Stimulated activated CD4-positive, alpha-beta T cell treated with anti-CD3 and anti-CD28 coated beads, Interleukin-1b, Interleukin-23, amount 100 ng/mL, for 1 hour (primary cell): ENCODE data around the gene SMIM3.
"Not testable (repeated sequence)": the region's sequence is repeated elsewhere in the genome, so short reads cannot be mapped to it uniquely, and the experiment has no call there.

Experiments
- DNase-seq, 2 donors: peaks; one replicate each; pipeline ENCODE4 v3.0.0-alpha.2; 2020; ENCODE audit warnings: low read depth in 2 of 2

Gene SMIM3, protein sequence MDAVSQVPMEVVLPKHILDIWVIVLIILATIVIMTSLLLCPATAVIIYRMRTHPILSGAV

DNA sequence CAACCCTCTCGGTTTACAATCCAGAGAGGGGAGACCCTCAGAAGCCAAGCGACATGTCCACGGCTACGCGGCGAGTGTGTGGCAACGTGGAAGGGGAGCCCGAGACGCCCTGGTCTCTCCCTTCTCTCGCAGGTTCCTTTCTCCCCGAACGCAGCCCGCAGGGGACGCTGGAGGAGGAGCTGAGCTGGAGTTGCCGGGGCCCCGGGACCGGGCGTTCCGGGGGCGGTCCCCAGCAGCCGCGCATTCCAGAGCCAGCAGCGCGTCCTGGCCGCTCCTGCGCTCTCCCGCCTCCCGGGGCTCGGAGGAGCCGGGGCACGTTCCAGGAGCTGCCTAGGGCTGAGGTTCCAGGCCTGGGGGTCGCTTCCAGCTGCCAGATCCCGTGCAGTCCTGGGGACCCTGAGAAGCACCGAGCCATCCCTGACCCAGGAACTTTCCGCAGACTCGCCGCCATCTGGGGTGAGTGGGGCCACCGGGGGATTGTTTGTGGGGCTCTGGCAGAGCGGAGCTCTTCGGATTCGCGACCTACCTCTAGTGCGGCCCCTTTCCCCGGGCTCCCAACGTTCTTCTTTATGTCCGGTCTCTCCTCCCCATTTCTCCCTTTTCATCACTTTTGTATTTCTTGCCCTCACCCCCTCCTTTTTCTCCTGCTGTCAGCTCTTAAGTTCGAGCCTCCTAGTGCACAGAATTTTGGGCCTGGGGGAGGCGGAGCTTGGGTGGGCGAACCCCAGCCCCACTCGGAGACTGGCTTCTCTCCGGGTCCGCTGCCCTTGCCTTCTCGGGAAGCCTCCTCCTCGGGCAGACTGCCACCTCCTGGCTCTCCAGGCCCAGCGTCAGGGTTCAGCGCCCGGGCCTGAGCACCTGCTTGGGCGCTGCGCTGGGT lies at the start of gene SMIM3:
Gene SMIM3 (plus strand): TSS at position 241 of the 880 bp plus-strand sequence. CDS start 16,684 bp downstream, outside the sequence.
- DNase-seq: peak in 1 of 2 donors; percentile 42

DNA sequence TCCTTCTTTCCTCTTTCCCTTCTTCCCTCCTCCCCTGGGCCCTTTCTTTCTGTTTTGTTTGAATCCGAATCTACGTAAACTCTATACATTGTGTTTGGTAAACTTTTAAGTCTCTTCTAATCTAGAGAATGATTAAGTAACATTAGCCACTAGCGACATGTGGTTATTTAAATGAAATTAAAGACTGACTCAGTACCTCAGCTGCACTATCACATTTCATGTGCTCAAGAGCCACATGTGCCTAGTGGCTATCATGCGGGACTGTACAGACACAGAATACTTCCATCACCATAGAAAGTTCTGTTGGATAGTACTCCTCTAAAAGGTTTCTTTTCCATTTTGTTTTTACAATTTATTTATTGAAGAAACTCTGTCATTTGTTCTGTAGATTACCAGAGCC lies 48.7 kb upstream of the SMIM3 start:
- DNase-seq: no peak

DNA sequence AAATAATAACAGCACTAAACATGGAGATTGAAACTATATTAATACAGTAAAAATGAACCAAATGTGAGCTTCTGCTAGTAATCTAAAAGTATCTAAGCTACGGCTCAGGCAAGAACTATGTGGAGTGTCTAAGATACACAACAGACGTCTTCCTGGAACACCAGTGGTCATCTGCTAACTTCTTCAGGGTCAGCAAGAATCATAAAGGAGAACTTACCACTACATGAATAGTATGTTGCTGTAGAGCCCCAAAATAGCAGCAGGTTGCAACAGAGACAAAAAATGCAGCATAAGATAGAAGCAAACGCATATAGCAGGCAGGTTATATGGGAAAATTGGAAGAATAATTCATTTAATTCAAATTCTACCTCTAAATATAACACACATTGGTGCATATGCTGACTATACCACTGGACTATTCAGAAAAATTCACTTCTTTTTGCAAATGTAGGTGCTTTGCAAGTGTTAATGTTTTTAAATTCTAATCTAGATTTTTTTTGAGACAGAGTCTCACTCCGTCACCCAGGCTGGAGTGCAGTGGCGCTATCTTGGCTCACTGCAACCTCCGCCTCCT lies 46.8 kb upstream of the SMIM3 start:
- DNase-seq: no peak

DNA sequence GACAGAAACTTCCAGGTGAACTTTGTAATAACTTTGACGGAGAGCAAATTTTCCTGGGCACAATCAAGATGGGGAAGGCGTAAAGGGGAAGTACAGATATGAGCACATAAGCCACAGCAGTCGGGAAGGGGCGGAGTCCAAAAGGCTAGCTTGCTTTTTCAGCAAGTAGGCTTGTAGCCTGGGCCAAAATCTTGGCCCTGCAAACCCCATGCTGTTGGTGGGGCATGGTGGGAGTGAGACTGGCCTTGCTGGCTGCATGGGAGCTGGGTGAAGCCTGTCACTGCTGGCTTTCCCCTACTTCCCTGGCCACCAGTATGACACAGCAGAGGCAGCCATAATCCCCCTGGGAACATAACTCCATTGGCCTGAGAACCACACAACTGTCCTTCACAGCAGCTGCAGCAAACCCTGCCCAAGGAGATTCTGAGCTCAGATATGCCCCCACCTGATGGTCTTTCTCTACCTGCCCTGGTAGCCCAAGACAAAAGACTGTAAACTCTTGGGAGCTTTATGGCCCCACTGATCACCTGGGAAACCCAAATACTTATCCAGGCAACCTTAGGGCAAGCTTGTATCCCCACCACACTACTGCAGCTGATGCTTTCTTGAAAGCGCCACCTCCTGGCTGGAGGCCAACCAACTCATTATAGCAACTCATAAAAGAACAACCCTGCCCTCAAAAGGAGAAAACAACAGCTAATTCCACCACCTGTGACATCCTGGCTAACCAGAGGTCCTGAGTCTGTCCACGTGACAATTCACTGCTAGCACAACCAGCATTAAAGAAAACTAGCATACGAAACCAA lies 43.8 kb upstream of the SMIM3 start:
- DNase-seq: no peak

DNA sequence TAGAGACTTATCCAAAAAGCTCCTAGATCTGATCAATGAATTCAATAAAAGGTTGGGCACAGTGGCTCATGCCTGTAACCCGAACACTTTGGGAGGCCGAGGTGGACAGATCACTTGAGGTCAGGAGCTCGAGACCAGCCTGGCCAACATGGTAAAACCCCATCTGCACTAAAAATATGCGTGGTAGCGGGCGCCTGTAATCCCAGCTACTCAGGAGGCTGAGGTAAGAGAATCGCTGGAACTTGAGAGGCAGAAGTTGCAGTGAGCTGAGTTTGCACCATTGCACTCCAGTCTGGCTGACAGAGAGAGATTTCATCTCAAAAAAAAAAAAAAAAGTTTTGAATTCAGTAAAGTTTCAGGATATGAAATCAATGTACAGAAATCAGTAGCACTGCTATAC lies 39.7 kb upstream of the SMIM3 start:
- no peak for DNase-seq

DNA sequence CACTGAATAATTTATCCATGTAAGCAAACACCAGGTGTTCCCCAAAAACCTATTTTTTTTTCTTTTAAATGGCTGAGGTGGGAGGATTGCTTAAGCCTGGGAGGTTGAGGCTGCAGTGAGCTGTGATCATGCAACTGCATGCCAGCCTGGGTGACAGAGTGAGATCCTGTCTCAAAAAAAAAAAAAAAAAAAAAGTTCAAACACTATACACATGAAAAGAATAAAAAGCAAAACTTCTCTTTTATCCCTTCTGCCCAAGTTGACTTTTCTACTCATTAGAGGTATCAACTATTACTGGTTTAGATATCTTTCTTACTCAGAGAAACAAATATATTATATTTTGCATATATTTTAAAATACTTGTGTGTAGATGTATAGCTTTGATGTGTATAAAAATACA lies 37.6 kb upstream of the SMIM3 start:
- DNase-seq: no peak

DNA sequence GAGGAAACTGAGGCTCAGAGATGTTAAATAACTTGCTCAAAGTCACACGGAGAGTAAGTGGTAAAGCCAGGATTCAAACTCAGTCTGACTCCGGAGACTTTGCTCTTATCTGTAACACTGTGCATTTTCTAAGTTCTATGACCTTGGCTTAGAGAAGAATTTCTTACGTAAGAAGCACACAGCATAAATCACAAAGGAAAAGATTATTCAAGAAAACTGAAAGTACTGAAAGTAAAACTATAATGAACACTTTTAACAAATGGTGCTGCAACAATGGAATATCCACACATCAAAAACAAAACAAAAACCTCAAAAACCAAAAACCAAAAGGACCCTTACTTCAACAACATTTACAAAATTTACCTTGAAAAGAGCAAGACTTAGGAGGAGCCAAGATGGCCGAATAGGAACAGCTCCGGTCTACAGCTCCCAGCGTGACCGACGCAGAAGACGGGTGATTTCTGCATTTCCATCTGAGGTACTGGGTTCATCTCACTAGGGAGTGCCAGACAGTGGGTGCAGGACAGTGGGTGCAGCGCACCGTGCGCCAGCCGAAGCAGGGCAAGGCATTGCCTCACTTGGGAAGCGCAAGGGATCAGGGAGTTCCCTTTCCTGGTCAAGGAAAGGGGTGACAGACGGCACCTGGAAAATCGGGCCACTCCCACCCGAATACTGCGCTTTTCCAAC lies 36.0 kb upstream of the SMIM3 start:
- DNase-seq: not testable (repeated sequence)

DNA sequence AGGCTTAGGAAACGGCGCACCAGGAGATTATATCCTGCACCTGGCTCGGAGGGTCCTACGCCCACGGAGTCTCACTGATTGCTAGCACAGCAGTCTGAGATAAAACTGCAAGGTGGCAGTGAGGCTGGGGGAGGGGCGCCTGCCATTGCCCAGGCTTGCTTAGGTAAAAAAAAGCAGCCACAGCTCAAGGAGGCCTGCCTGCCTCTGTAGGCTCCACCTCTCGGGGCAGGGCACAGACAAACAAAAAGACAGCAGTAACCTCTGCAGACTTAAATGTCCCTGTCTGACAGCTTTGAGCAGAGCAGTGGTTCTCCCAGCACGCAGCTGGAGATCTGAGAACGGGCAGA lies 35.4 kb upstream of the SMIM3 start:
- DNase-seq: not testable (repeated sequence)

DNA sequence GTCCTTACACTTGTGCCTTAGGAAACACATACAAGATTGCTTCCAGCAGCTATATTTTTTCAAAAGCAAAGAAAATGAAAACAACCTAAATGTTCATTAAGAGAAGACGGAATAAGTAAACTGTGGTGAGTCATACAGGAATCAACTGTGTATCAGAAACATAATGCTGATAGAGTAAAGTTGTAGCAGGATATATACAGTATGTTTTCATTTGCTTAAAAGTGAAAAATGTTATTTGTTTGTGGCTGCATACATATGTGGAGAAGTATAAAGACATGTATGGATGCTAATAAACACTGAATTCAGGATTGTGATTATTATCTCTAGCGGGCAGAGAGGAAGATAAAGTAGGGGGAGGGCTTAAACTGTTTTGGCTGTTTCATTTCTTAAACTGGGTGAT lies 28.1 kb upstream of the SMIM3 start:
- DNase-seq: no peak

DNA sequence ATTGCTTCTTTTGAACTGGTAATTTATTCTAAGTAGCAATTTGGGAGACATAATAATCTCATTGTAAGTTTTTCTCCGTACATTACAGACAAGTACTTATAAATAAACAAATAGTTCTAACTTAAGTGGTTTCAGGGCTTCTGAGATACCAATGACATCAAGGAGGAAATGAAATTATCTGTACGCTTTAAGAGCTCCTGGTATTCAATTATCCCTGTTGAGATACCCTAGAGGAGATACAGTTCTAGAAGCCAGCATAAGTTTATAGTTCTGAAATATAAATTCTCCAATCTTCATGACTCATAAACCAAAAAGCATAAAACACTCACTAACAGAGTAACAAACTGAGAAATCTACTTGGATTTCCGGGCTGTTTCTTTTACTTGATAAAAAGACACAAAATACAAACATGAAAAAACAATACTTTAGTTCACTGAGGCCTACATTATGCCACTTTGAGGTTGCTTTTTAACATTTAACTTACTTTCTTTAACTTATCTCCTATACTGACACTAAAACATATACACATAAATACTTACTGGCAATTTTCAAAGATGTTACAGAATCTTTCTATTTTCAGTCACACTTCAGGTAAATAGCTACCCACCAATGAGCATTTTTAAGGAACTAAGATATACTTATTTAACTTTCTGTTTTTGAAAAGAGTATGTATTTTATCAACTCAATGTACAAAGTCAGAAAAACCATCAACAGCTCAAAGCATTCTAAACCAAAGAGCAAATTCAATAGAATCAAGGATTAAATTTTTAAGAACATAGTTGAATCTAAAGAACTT lies 27.3 kb upstream of the SMIM3 start:
- no peak for DNase-seq

DNA sequence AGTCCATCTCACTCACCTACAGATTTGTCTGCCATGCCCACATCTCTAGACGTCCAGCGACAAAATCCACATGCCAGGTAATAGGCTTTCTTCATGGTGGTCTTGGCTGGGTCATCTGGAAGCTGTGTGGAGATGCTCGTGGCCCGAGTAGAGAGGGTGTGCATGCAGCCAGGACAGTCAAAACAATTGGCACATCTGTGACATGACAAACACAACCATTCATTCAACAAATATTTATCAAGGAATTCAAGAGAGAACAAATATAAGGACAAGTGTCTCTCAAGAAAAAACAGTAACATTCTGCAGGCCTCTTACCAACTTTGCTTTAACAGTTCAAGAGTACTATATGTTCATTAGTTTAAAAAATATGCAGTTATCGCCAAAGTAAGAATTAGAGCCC lies 25.1 kb upstream of the SMIM3 start:
- DNase-seq: no peak

DNA sequence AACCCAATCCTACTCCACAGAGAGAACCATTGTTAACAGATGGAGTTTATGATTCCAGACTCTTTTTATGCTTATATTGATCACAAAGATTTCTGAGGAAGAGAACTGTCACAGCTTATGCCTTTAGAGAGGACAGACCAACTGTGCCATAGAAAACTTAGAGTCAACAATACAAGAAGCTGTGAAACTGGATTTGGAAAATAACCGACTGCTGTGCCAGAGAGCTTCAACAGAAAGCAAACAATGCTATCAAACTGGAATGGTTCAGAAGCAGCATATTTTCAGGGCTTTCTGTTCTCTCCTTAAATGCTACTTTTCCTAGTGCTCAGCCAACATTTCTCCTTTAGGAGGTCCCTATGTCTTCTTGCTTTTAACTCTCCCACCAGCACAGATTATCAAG lies 24.7 kb upstream of the SMIM3 start:
- DNase-seq: no peak

DNA sequence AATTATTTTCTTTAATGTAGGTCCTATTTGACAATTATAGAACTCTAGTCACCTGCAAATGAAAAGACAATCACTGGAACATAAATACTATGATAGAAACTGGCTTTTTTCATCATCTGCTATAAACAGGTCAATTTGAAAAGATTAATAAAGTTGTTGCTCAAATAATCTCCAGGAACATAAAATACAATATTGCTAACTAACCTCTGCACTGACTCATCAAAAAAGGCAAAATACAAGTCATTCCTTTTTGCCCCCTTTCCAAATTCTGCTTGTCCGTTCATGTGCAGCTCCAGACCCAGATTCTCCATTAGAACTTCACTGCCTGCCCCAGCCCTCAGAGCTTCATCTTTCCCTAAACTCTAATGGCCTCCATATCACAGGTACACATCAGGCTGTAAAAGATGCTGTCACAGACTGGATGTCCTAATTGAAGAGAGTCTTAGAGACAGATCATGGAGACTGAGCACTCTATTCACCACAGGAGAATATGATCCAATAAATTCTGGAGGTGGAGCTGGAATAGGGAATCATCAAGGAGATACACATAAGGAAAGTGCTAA lies 21.4 kb upstream of the SMIM3 start:
- DNase-seq: no peak

DNA sequence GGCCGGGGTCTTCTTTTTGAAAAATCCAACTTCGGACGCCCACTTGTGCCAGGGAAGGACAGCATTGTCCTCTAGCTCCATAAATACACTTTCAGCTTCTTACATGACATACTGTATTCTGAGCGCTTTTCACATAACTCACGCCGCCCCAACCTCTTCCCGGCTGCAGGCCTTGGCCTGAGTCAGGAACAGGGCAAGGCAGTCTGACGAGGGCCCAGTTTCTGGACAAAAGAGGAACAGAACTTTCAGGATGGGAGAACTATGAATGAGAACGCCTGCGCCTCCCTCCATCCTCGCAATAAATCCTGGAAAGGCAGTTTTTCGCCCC lies 20.4 kb upstream of the SMIM3 start:
- DNase-seq: no peak

DNA sequence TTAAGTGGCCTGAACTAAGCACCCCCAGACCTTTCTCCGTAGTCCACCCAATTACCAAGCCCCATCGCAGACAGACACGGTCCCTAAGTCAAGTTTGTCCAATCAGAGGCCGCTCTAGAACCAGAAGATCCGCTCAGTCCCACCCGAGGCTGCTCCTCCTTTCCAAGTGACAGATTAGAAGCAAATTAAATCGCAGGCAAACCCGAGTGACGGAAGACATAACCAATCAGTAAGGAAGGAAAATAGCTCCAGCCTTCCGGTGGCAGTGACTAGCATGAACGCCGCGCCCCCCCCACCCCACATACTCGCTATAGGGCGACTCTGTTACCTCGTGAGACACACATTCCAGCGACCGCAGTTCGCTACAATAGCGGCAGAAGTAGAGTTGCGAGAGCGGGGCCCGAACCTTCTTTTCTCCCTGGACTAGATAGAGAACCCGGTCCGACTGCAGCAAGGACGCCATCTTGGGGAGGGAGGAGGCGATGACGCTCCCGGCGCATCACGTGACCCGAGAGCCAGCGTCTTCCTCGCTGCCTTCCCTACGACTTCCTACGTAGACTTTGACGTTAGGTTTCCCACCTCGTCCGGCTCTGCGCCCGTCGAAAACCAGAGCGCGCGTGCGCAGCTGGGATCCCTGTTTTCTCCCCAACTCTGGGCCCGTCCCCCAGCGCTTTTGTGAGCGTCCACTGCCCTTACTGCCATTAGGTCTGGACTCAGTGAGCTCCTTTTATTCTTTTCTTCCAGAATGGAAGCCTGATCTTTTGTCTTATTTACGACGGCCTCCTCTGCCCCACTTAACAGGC lies 19.8 kb upstream of the SMIM3 start, which contains the start of gene DCTN4:
Gene DCTN4 (minus strand): TSS at position 487 of the 803 bp plus-strand sequence. CDS start 24 bp downstream, at position 463.
- peak; percentile 74 to 78 for DNase-seq

DNA sequence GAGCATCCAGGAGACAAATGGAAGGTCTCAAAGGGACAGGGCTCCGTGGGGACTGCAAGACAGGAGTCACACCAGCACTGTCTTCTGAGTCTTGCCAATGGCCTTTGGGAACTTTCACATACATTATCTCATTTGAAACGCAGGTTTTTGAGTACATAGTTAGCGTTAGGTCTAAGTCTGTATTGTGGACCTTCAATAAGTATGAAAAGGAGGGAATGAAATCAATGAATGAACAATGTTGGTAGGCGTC lies 19.3 kb upstream of the SMIM3 start:
- no peak for DNase-seq

DNA sequence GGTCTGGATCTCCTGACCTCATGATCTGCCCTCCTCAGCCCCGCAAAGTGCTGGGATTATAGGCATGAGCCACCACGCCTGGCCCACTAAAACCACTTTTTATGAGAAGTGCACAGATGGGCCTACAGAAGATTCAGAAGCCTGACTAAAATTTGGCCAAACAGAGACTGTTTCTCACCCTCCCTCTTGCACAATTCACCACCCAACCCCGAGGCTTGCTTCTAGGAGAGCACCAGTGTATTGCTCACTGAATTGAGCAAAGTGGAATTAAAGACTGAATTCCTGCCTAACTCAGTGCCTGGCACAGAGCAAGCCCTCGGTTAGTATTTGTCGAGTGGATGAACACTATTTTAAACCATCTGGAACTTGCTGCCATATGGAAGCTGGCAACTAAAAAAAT lies 16.3 kb upstream of the SMIM3 start:
- no peak for DNase-seq

DNA sequence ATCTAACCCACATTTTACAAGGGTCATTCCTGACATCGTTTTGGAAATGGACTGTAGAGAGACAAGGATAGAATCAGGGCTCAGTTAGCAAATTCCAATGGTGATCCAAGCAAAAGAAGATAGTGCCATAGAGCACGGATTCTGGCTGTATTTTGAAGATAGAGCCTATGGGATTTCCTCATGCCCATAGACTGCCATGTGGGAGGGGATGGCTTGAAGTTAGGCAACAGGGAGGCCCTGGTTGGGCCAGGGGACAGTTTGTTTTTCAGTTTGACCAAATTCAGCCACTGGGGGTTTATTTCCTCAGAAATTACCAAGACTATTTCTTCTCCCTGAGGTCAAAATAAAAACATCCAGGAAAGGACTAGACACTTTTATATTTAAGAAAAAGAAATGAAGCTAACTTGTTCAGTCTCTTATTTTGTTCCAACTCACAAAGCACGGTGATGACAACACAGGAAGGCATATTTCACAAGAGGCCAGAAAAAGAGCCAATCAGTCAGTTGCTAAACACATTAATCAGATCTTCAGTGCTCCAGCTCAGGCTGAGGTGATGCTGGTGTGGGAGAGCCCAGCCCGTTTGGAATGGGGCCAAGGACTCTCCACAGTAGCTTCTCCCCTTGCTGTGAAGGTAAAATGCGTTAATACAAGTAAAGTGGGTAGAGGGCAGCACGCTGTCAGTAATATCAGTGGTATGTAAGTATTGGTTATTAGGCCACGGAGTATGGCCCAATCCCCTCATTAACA lies 15.4 kb upstream of the SMIM3 start:
- no peak for DNase-seq

DNA sequence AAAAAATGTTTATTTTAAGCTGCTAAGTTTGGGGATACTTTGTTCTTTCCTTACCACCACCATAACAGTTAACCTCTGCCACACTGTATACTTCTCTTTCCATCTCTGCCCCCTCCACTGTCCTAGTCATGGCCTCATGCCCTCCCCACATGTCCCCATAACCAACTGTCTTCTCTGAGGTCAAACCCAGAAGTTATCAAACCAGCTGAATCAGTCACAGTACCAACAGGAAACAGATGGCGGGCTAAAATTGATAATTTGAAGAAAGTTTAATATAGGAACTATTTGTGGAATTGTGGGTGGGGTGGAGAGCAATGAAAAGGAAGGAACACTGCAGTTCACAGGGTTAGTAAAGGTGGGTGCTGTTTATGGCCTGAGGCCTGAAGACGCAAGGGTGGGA lies 14.0 kb upstream of the SMIM3 start:
- DNase-seq: no peak
